ENCODE data around the gene IGSF9.
"Not testable (repeated sequence)": the region's sequence is repeated elsewhere in the genome, so short reads cannot be mapped to it uniquely, and the experiment has no call there.

The IGSF9 gene

GRCh38 chr1:159900755-159901360 is 44.6 kb downstream of the IGSF9 start:
- H3K9me3 ChIP-seq (ENCODE audit: control insufficient read depth, insufficient read depth, low read length), result no peaks in the 10 kb centered on the region

GRCh38 chr1:159900086-159900680 is 45.2 kb downstream of the IGSF9 start, which contains the start of gene CFAP45:
TSS of gene CFAP45 (minus strand) at chr1:159900165. CDS start at chr1:159900098, 67 bp downstream.
- Histone ChIP-seq H3K9ac (ENCODE audit: low read depth, low read length) (peak within 1 kb of the TSS; percentile 38; the same call in 1 of the 2 replicates), H3K9me3 (ENCODE audit: control insufficient read depth, insufficient read depth, low read length) (no peaks in the 10 kb centered on the region), H3K4me1 (ENCODE audit: insufficient read depth, low read length) (peaks cover 12% of the 10 kb centered on the region), H3K36me3 (ENCODE audit: insufficient read depth, low read length) (no peaks in the 10 kb centered on the region)

More at GRCh38 chr1:159900755-159901360, 44.6 kb downstream of the IGSF9 start:
- no peaks in the 10 kb centered on the region for H3K36me3 ChIP-seq (ENCODE audit: insufficient read depth, low read length)
- peaks cover 12% of the 10 kb centered on the region for H3K4me1 ChIP-seq (ENCODE audit: insufficient read depth, low read length)
- no peak overlapping the region for H3K9ac ChIP-seq (ENCODE audit: low read depth, low read length)

DNA sequence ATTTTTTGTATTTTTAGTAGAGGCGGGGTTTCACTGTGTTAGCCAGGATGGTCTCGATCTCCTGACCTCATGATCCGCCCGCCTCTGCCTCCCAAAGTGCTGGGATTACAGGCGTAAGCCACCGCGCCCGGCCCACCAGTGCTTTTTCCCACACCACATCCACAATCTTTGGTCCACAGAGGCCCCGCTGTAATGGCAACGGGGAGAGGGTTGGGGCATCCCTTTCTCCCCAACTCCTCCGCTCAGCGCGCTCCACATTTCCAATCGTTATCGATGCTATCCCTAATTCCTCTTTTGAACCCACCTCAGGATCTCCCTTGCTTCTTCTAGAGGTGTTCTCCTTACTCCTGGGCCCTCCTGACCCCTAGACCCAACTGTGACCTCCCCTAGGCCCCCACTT is 45.8 kb downstream of the IGSF9 start:
- H3K9ac ChIP-seq (ENCODE audit: low read depth, low read length); H3K36me3 ChIP-seq (ENCODE audit: insufficient read depth, low read length); H3K9me3 ChIP-seq (ENCODE audit: control insufficient read depth, insufficient read depth, low read length): not testable (repeated sequence)
- H3K4me1 ChIP-seq (ENCODE audit: insufficient read depth, low read length), result peaks cover 12% of the 10 kb centered on the region

- H3K4me1 ChIP-seq (ENCODE audit: insufficient read depth, low read length), result peaks cover 12% of the 10 kb centered on the region
- H3K36me3 ChIP-seq (ENCODE audit: insufficient read depth, low read length), result no peaks in the 10 kb centered on the region
- H3K9ac ChIP-seq (ENCODE audit: low read depth, low read length), result no peak overlapping the region
- H3K9me3 ChIP-seq (ENCODE audit: control insufficient read depth, insufficient read depth, low read length), result no peaks in the 10 kb centered on the region
Measured at GRCh38 chr1:159898527-159898926, 46.9 kb downstream of the IGSF9 start.

DNA sequence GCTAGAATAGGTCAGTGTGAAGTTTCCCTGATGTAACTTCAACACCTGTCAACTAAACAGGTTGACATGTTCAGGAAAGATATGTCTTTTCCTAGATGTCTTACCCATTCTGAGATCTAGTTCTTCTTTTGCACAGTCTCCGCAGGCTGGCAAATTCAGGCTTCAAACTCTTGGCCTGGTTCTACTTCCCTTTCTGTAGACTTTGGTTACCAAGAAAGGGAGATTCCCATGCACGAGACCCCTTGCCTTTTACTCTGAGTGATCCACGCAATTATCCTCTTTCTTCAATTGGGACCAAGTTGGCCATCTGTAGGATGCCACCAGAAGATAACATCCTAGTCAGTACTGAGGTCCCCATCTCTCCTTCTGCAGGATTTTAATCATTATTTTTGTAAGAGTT is 47.5 kb downstream of the IGSF9 start:
- Histone ChIP-seq H3K36me3 (ENCODE audit: insufficient read depth, low read length) (no peaks in the 10 kb centered on the region), H3K9ac (ENCODE audit: low read depth, low read length) (no peak overlapping the region), H3K9me3 (ENCODE audit: control insufficient read depth, insufficient read depth, low read length) (no peaks in the 10 kb centered on the region), H3K4me1 (ENCODE audit: insufficient read depth, low read length) (peaks cover 16% of the 10 kb centered on the region)

GRCh38 chr1:159896546-159896930 is 48.9 kb downstream of the IGSF9 start:
- H3K9me3 ChIP-seq (ENCODE audit: control insufficient read depth, insufficient read depth, low read length), result no peaks in the 10 kb centered on the region
- no peak overlapping the region for H3K9ac ChIP-seq (ENCODE audit: low read depth, low read length)
- no peaks in the 10 kb centered on the region for H3K36me3 ChIP-seq (ENCODE audit: insufficient read depth, low read length)
- peaks cover 16% of the 10 kb centered on the region for H3K4me1 ChIP-seq (ENCODE audit: insufficient read depth, low read length)

- Histone ChIP-seq H3K9ac (ENCODE audit: low read depth, low read length) (no peak overlapping the region), H3K36me3 (ENCODE audit: insufficient read depth, low read length) (no peaks in the 10 kb centered on the region), H3K4me1 (ENCODE audit: insufficient read depth, low read length) (peaks cover 12% of the 10 kb centered on the region), H3K9me3 (ENCODE audit: control insufficient read depth, insufficient read depth, low read length) (no peaks in the 10 kb centered on the region)
Measured at GRCh38 chr1:159895836-159896545, 49.4 kb downstream of the IGSF9 start.

GRCh38 chr1:159895286-159895685 is 50.1 kb downstream of the IGSF9 start:
- Histone ChIP-seq H3K4me1 (ENCODE audit: insufficient read depth, low read length) (peaks cover 8% of the 10 kb centered on the region), H3K36me3 (ENCODE audit: insufficient read depth, low read length) (no peaks in the 10 kb centered on the region), H3K9ac (ENCODE audit: low read depth, low read length) (no peak overlapping the region), H3K9me3 (ENCODE audit: control insufficient read depth, insufficient read depth, low read length) (no peaks in the 10 kb centered on the region)

- Histone ChIP-seq H3K36me3 (ENCODE audit: insufficient read depth, low read length) (no peaks in the 10 kb centered on the region), H3K9ac (ENCODE audit: low read depth, low read length) (no peak overlapping the region), H3K9me3 (ENCODE audit: control insufficient read depth, insufficient read depth, low read length) (no peaks in the 10 kb centered on the region), H3K4me1 (ENCODE audit: insufficient read depth, low read length) (peaks cover 16% of the 10 kb centered on the region)
Measured at GRCh38 chr1:159892944-159893343, 52.5 kb downstream of the IGSF9 start.

- Histone ChIP-seq H3K9me3 (ENCODE audit: control insufficient read depth, insufficient read depth, low read length) (no peaks in the 10 kb centered on the region), H3K4me1 (ENCODE audit: insufficient read depth, low read length) (peaks cover 16% of the 10 kb centered on the region), H3K36me3 (ENCODE audit: insufficient read depth, low read length) (no peaks in the 10 kb centered on the region), H3K9ac (ENCODE audit: low read depth, low read length) (no peak overlapping the region)
Measured at GRCh38 chr1:159891275-159892157, 53.9 kb downstream of the IGSF9 start.

DNA sequence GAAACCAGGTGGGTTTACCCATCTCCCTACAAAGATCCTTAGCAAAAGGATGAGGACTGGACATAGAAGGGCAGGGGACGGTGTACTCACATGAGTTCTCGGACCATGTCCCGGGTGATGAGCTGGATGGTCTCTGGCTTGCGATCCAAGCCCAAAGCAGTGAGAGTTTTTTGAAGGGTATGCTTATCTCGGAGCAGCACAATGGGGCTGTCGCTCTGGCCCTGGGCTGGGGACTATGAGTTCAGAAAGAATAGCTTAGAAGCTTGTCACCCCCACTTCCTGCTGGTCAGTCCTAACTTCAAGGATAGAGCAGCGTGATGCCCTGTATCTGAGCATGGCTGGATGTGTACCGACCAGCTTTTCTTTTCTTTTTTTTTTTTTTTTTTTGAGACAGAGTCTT is 55.0 kb downstream of the IGSF9 start:
- Histone ChIP-seq H3K36me3 (ENCODE audit: insufficient read depth, low read length) (no peaks in the 10 kb centered on the region), H3K4me1 (ENCODE audit: insufficient read depth, low read length) (peaks cover 16% of the 10 kb centered on the region), H3K9me3 (ENCODE audit: control insufficient read depth, insufficient read depth, low read length) (no peaks in the 10 kb centered on the region), H3K9ac (ENCODE audit: low read depth, low read length) (no peak overlapping the region)

- H3K9ac ChIP-seq (ENCODE audit: low read depth, low read length), result no peak overlapping the region
- peaks cover 16% of the 10 kb centered on the region for H3K4me1 ChIP-seq (ENCODE audit: insufficient read depth, low read length)
- H3K9me3 ChIP-seq (ENCODE audit: control insufficient read depth, insufficient read depth, low read length), result no peaks in the 10 kb centered on the region
- no peaks in the 10 kb centered on the region for H3K36me3 ChIP-seq (ENCODE audit: insufficient read depth, low read length)
Measured at GRCh38 chr1:159889821-159890252, 55.6 kb downstream of the IGSF9 start.

DNA sequence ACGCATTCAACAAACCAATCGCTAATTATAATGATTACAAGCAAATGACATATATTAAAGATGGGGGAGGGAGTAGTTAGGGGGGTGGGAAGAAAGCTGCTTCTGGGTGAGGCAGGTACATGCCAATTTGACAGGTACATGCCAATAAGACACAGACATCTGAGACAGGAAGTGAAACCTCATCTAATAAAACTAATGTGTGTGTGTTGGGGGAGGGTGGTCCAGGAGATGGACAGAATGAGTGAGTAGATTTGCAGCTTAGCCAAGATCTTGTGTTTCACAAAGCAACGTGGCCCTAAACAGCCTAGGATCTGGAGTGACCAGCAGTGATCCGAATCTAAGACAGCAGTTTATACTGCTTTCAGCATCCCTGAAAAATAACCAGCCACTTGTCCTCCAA is 56.2 kb downstream of the IGSF9 start:
- peaks cover 16% of the 10 kb centered on the region for H3K4me1 ChIP-seq (ENCODE audit: insufficient read depth, low read length)
- no peak overlapping the region for H3K9ac ChIP-seq (ENCODE audit: low read depth, low read length)
- H3K9me3 ChIP-seq (ENCODE audit: control insufficient read depth, insufficient read depth, low read length), result no peaks in the 10 kb centered on the region
- no peaks in the 10 kb centered on the region for H3K36me3 ChIP-seq (ENCODE audit: insufficient read depth, low read length)

- Histone ChIP-seq H3K9me3 (ENCODE audit: control insufficient read depth, insufficient read depth, low read length) (no peaks in the 10 kb centered on the region), H3K9ac (ENCODE audit: low read depth, low read length) (no peak overlapping the region), H3K4me1 (ENCODE audit: insufficient read depth, low read length) (peaks cover 16% of the 10 kb centered on the region), H3K36me3 (ENCODE audit: insufficient read depth, low read length) (no peaks in the 10 kb centered on the region)
Measured at GRCh38 chr1:159884296-159884695, 61.1 kb downstream of the IGSF9 start.
